WTC11 (cell line): Measurements from ENCODE around the gene TOR1A. TPM values are rescaled to one million over a fixed set of nuclear protein-coding genes. Genes with fewer than 3 reads are reported as not detected.

Experiments used
- ATAC-seq: fragments of 200-7000 bp; cut with Tn5 transposase; 2 replicates; pipeline ENCODE4 v1.10.0; 2021; ENCODE audit warnings: mild to moderate bottlenecking, moderate library complexity
- CTCF ChIA-PET: fragments of 300-600 bp; sonication (Branson Sonifier 250); formaldehyde crosslinking; loops from one replicate; lab custom pipeline; 2021; ENCODE audit warnings: antibody characterized with exemption; lab: Charles Lee
- POLR2A ChIA-PET: fragments of 350-600 bp; sonication (Branson Sonifier 250); formaldehyde crosslinking; loops from one replicate; lab custom pipeline; 2021; ENCODE audit warnings: antibody characterized with exemption; lab: Charles Lee
- DNase-seq: peaks from one replicate; pipeline ENCODE4 v3.0.0; 2021; ENCODE audit warnings: low spot score
- H3K27ac Mint-ChIP-seq: 2 replicates; pipeline ENCODE4 v1.8.0; 2021; ENCODE audit warnings: mixed read lengths
- H3K27me3 Mint-ChIP-seq: 2 replicates; pipeline ENCODE4 v1.8.0; 2021; ENCODE audit warnings: low read depth, mild to moderate bottlenecking, moderate library complexity, mixed read lengths
- H3K36me3 Mint-ChIP-seq: 2 replicates; pipeline ENCODE4 v1.8.0; 2021; ENCODE audit warnings: mixed read lengths
- H3K4me1 Mint-ChIP-seq: 2 replicates; pipeline ENCODE4 v1.8.0; 2022; ENCODE audit warnings: mixed read lengths
- H3K4me3 Mint-ChIP-seq: 2 replicates; pipeline ENCODE4 v1.8.0; 2021; ENCODE audit warnings: mild to moderate bottlenecking, moderate library complexity, mixed read lengths
- H3K9me3 Mint-ChIP-seq: 2 replicates; pipeline ENCODE4 v1.8.0; 2021; ENCODE audit warnings: mixed read lengths
- ATF1 ChIP-seq: sonication (generic); formaldehyde crosslinking; IDR thresholded peaks from 2 replicates; pipeline ENCODE4 v1.8.1; 2023; ENCODE audit warnings: mild to moderate bottlenecking, moderate library complexity, missing genetic modification reagents
- CREB1 ChIP-seq: sonication (generic); formaldehyde crosslinking; IDR thresholded peaks from 2 replicates; pipeline ENCODE4 v1.8.0; 2023; ENCODE audit warnings: mild to moderate bottlenecking, missing genetic modification reagents
- ESRRA ChIP-seq: sonication (generic); formaldehyde crosslinking; IDR thresholded peaks from 2 replicates; pipeline ENCODE4 v1.8.1; 2022; ENCODE audit warnings: mild to moderate bottlenecking, missing genetic modification reagents, borderline replicate concordance
- ETV6 ChIP-seq: sonication (generic); formaldehyde crosslinking; IDR thresholded peaks from 2 replicates; pipeline ENCODE4 v1.8.1; 2022; ENCODE audit warnings: mild to moderate bottlenecking, missing genetic modification reagents
- FOXJ3 ChIP-seq: sonication (generic); formaldehyde crosslinking; IDR thresholded peaks from 2 replicates; pipeline ENCODE4 v1.9.0; 2021; ENCODE audit warnings: missing genetic modification reagents, mild to moderate bottlenecking, borderline replicate concordance
- FOXK1 ChIP-seq: sonication (generic); formaldehyde crosslinking; IDR thresholded peaks from 2 replicates; pipeline ENCODE4 v1.8.0; 2022; ENCODE audit warnings: mild to moderate bottlenecking, moderate library complexity, missing genetic modification reagents
- GTF2I ChIP-seq: fragments of 250-450 bp; sonication (Bioruptor Pico); conservative IDR thresholded peaks from 2 replicates; pipeline ENCODE4 v1.4.0; 2021; ENCODE audit warnings: mild to moderate bottlenecking
- HMGA2 ChIP-seq: fragments of 250-450 bp; sonication (Bioruptor Pico); IDR thresholded peaks from 2 replicates; pipeline ENCODE4 v1.4.0; 2021; ENCODE audit warnings: mild to moderate bottlenecking, moderate library complexity
- NFYB ChIP-seq: sonication (generic); formaldehyde crosslinking; conservative IDR thresholded peaks from 2 replicates; pipeline ENCODE4 v1.8.0; 2022; ENCODE audit warnings: low read depth, missing genetic modification reagents
- NR2C2 ChIP-seq: sonication (generic); formaldehyde crosslinking; IDR thresholded peaks from 2 replicates; pipeline ENCODE4 v1.8.0; 2022; ENCODE audit warnings: mild to moderate bottlenecking, missing genetic modification reagents
- NR3C1 ChIP-seq: sonication (generic); formaldehyde crosslinking; conservative IDR thresholded peaks from 2 replicates; pipeline ENCODE4 v1.8.1; 2023; ENCODE audit warnings: low read depth, mild to moderate bottlenecking, missing genetic modification reagents
- OVOL2 ChIP-seq: fragments of 250-450 bp; sonication (Bioruptor Pico); IDR thresholded peaks from 2 replicates; pipeline ENCODE4 v1.9.0; 2021; ENCODE audit warnings: mild to moderate bottlenecking, borderline replicate concordance
- RORB ChIP-seq: fragments of 250-450 bp; sonication (Bioruptor Pico); IDR thresholded peaks from 2 replicates; pipeline ENCODE4 v1.9.0; 2021; ENCODE audit warnings: mild to moderate bottlenecking
- TEAD1 ChIP-seq: sonication (generic); formaldehyde crosslinking; IDR thresholded peaks from 2 replicates; pipeline ENCODE4 v1.8.0; 2022; ENCODE audit warnings: mild to moderate bottlenecking, missing genetic modification reagents
- TP53 ChIP-seq: sonication (generic); formaldehyde crosslinking; IDR thresholded peaks from 2 replicates; pipeline ENCODE4 v1.8.1; 2023; ENCODE audit warnings: mild to moderate bottlenecking, missing genetic modification reagents
- ZNF263 ChIP-seq: sonication (generic); formaldehyde crosslinking; IDR thresholded peaks from 2 replicates; pipeline ENCODE4 v1.8.1; 2022; ENCODE audit warnings: low read depth, mild to moderate bottlenecking, moderate library complexity, missing genetic modification reagents
- total RNA-seq: library from RNA; stranded (reverse); gene quantifications from 3 replicates; pipeline ENCODE4 v1.2.3, GENCODE V29; 2021
- TF ChIP-seq, protein P1 (sequence below): sonication (generic); formaldehyde crosslinking; conservative IDR thresholded peaks from 2 replicates; pipeline ENCODE4 v1.8.1; 2023; ENCODE audit warnings: mild to moderate bottlenecking, low read depth, missing genetic modification reagents, moderate library complexity
- TF ChIP-seq, protein P2 (sequence below): sonication (generic); formaldehyde crosslinking; IDR thresholded peaks from 2 replicates; pipeline ENCODE4 v1.8.1; 2023; ENCODE audit warnings: mild to moderate bottlenecking, missing genetic modification reagents
- TF ChIP-seq, protein P3 (sequence below): fragments of 250-450 bp; sonication (Bioruptor Pico); IDR thresholded peaks from 2 replicates; pipeline ENCODE4 v1.9.0; 2021; ENCODE audit warnings: mild to moderate bottlenecking, borderline replicate concordance
- TF ChIP-seq, protein P4 (sequence below): sonication (generic); formaldehyde crosslinking; IDR thresholded peaks from 2 replicates; pipeline ENCODE4 v1.8.1; 2023; ENCODE audit warnings: mild to moderate bottlenecking, missing genetic modification reagents, moderate library complexity
- TF ChIP-seq, protein P5 (sequence below): sonication (generic); formaldehyde crosslinking; IDR thresholded peaks from 2 replicates; pipeline ENCODE4 v1.8.1; 2022; ENCODE audit warnings: mild to moderate bottlenecking, missing genetic modification reagents, moderate library complexity, borderline replicate concordance
- TF ChIP-seq, protein P6 (sequence below): sonication (generic); formaldehyde crosslinking; IDR thresholded peaks from 2 replicates; pipeline ENCODE4 v1.8.1; 2022; ENCODE audit warnings: low read depth, mild to moderate bottlenecking, moderate library complexity, missing genetic modification reagents, borderline replicate concordance
- TF ChIP-seq, protein P7 (sequence below): sonication (generic); formaldehyde crosslinking; IDR thresholded peaks from 2 replicates; pipeline ENCODE4 v1.8.1; 2023; ENCODE audit warnings: mild to moderate bottlenecking, missing genetic modification reagents, moderate library complexity

The TOR1A gene
- total RNA-seq, 1 experiment from 2014 or later: 32.7 TPM

DNA sequence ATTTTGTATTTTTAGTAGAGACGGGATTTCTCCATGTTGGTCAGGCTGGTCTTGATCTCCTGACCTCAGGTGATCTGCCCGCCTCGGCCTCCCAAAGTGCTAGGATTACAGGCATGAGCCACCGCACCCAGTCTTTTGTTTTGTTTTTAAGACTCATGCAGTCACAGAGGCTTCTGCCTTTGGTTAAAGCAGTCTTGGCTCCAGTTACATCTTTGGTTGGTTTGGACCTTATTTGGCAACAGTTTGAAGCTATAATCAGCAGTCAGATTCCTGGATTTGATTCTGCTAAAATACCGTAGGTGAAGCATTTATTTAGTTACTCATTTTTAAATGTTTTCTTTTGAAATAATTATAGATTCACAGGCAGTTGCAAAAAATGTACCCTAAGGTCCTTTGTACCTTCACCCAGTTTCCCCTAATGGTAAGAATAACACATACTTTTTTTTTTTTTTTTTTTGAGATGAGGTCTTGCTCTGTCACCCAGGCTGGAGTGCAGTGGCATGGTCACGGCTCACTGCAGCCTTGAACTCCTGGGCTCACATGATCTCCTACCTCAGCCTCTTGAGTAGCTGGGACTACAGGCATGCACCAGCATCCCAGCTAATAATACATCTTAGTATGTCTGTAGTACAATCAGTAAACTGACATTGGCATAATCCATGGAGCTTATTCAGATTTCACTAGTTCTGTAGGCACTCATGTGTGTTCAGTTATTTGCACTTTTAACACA is 27.1 kb upstream of the TOR1A start (continued):
- no peak for TF ChIP-seq ATF1 (CRISPR knock-in tag)
- TF ChIP-seq ETV6 (CRISPR knock-in tag): no peak
- no peak for TF ChIP-seq GTF2I (CRISPR knock-in tag)
- no peak for TF ChIP-seq FOXJ3 (CRISPR knock-in tag)
- no peak for TF ChIP-seq ZNF263

DNA sequence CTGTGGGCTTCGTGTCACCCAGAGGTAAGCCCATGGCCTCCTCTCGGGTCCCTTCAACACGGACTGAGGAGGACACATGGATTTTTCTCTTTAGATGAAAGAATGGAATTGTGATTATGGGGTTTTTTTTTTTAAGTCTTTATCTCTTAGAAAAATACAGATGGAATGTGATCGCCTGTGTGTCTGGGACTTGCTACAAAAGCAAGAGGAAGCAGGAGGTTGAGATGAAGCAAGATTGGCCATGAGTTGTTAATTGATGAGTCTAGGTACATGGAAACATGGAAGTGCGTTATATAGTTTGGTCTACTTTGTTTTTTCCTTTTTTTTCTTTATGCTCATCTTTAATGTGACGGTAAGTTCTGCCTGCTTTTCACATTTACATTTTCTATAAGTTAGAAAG is 26.0 kb upstream of the TOR1A start:
- Mint-ChIP-seq H3K27ac (no peak overlapping the region), H3K36me3 (peaks cover 19% of the 10 kb centered on the region), H3K4me1 (no peaks in the 10 kb centered on the region), H3K4me3 (no peak overlapping the region), H3K27me3 (no peaks in the 10 kb centered on the region), H3K9me3 (no peaks in the 10 kb centered on the region)
- no peak for ATAC-seq
- DNase-seq: no peak
- POLR2A ChIA-PET: no interaction called here
- CTCF ChIA-PET: no interaction called here
- TF ChIP-seq FOXK1 (CRISPR knock-in tag) (no peak), HMGA2 (no peak), TP53 (no peak), ESRRA (CRISPR knock-in tag) (no peak), OVOL2 (CRISPR knock-in tag) (no peak), NR3C1 (no peak), RORB (no peak), NR2C2 (CRISPR knock-in tag) (no peak), NFYB (CRISPR knock-in tag) (no peak), TEAD1 (CRISPR knock-in tag) (no peak), CREB1 (CRISPR knock-in tag) (no peak)
- TF ChIP-seq, protein P1, sequence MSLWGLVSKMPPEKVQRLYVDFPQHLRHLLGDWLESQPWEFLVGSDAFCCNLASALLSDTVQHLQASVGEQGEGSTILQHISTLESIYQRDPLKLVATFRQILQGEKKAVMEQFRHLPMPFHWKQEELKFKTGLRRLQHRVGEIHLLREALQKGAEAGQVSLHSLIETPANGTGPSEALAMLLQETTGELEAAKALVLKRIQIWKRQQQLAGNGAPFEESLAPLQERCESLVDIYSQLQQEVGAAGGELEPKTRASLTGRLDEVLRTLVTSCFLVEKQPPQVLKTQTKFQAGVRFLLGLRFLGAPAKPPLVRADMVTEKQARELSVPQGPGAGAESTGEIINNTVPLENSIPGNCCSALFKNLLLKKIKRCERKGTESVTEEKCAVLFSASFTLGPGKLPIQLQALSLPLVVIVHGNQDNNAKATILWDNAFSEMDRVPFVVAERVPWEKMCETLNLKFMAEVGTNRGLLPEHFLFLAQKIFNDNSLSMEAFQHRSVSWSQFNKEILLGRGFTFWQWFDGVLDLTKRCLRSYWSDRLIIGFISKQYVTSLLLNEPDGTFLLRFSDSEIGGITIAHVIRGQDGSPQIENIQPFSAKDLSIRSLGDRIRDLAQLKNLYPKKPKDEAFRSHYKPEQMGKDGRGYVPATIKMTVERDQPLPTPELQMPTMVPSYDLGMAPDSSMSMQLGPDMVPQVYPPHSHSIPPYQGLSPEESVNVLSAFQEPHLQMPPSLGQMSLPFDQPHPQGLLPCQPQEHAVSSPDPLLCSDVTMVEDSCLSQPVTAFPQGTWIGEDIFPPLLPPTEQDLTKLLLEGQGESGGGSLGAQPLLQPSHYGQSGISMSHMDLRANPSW: no peak
- TF ChIP-seq, protein P2, sequence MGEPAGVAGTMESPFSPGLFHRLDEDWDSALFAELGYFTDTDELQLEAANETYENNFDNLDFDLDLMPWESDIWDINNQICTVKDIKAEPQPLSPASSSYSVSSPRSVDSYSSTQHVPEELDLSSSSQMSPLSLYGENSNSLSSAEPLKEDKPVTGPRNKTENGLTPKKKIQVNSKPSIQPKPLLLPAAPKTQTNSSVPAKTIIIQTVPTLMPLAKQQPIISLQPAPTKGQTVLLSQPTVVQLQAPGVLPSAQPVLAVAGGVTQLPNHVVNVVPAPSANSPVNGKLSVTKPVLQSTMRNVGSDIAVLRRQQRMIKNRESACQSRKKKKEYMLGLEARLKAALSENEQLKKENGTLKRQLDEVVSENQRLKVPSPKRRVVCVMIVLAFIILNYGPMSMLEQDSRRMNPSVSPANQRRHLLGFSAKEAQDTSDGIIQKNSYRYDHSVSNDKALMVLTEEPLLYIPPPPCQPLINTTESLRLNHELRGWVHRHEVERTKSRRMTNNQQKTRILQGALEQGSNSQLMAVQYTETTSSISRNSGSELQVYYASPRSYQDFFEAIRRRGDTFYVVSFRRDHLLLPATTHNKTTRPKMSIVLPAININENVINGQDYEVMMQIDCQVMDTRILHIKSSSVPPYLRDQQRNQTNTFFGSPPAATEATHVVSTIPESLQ (CRISPR knock-in tag): no peak
- TF ChIP-seq, protein P3, sequence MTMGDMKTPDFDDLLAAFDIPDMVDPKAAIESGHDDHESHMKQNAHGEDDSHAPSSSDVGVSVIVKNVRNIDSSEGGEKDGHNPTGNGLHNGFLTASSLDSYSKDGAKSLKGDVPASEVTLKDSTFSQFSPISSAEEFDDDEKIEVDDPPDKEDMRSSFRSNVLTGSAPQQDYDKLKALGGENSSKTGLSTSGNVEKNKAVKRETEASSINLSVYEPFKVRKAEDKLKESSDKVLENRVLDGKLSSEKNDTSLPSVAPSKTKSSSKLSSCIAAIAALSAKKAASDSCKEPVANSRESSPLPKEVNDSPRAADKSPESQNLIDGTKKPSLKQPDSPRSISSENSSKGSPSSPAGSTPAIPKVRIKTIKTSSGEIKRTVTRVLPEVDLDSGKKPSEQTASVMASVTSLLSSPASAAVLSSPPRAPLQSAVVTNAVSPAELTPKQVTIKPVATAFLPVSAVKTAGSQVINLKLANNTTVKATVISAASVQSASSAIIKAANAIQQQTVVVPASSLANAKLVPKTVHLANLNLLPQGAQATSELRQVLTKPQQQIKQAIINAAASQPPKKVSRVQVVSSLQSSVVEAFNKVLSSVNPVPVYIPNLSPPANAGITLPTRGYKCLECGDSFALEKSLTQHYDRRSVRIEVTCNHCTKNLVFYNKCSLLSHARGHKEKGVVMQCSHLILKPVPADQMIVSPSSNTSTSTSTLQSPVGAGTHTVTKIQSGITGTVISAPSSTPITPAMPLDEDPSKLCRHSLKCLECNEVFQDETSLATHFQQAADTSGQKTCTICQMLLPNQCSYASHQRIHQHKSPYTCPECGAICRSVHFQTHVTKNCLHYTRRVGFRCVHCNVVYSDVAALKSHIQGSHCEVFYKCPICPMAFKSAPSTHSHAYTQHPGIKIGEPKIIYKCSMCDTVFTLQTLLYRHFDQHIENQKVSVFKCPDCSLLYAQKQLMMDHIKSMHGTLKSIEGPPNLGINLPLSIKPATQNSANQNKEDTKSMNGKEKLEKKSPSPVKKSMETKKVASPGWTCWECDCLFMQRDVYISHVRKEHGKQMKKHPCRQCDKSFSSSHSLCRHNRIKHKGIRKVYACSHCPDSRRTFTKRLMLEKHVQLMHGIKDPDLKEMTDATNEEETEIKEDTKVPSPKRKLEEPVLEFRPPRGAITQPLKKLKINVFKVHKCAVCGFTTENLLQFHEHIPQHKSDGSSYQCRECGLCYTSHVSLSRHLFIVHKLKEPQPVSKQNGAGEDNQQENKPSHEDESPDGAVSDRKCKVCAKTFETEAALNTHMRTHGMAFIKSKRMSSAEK (CRISPR knock-in tag): no peak
- TF ChIP-seq, protein P4, sequence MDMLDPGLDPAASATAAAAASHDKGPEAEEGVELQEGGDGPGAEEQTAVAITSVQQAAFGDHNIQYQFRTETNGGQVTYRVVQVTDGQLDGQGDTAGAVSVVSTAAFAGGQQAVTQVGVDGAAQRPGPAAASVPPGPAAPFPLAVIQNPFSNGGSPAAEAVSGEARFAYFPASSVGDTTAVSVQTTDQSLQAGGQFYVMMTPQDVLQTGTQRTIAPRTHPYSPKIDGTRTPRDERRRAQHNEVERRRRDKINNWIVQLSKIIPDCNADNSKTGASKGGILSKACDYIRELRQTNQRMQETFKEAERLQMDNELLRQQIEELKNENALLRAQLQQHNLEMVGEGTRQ (CRISPR knock-in tag): no peak
- TF ChIP-seq, protein P5, sequence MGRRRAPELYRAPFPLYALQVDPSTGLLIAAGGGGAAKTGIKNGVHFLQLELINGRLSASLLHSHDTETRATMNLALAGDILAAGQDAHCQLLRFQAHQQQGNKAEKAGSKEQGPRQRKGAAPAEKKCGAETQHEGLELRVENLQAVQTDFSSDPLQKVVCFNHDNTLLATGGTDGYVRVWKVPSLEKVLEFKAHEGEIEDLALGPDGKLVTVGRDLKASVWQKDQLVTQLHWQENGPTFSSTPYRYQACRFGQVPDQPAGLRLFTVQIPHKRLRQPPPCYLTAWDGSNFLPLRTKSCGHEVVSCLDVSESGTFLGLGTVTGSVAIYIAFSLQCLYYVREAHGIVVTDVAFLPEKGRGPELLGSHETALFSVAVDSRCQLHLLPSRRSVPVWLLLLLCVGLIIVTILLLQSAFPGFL: no peak
- TF ChIP-seq, protein P6, sequence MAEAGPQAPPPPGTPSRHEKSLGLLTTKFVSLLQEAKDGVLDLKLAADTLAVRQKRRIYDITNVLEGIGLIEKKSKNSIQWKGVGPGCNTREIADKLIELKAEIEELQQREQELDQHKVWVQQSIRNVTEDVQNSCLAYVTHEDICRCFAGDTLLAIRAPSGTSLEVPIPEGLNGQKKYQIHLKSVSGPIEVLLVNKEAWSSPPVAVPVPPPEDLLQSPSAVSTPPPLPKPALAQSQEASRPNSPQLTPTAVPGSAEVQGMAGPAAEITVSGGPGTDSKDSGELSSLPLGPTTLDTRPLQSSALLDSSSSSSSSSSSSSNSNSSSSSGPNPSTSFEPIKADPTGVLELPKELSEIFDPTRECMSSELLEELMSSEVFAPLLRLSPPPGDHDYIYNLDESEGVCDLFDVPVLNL (CRISPR knock-in tag): no peak
- TF ChIP-seq, protein P7, sequence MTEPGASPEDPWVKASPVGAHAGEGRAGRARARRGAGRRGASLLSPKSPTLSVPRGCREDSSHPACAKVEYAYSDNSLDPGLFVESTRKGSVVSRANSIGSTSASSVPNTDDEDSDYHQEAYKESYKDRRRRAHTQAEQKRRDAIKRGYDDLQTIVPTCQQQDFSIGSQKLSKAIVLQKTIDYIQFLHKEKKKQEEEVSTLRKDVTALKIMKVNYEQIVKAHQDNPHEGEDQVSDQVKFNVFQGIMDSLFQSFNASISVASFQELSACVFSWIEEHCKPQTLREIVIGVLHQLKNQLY (CRISPR knock-in tag): no peak
